RWPE1 (cell line): ENCODE data around the gene PCDH7.
A peak's percentile ranks its signal among the peaks of the same experiment; 100 is the strongest.

Source experiments
- CTCF ChIA-PET: fragments of 350-600 bp; sonication (Branson Sonifier 250); formaldehyde crosslinking; extraction: SDS; loops from one replicate; lab custom pipeline; 2021; lab: Yijun Ruan, JAX
- POLR2A ChIA-PET: fragments of 400-600 bp; formaldehyde crosslinking; extraction: SDS; loops from one replicate; lab custom pipeline; 2020; ENCODE audit warnings: antibody characterized with exemption; ENCODE audit not compliant: low non-redundant PET; lab: Yijun Ruan, JAX
- DNase-seq: peaks from one replicate; pipeline ENCODE4 v3.0.0; 2012; ENCODE audit warnings: low spot score
- H3K27ac ChIP-seq: fragments of 450-650 bp; 2 replicates; pipeline ENCODE4 v1.5.1; 2017
- TF ChIP-seq, protein P1 (sequence below): fragments of 450-650 bp; conservative IDR thresholded peaks from 2 replicates; pipeline ENCODE4 v1.5.1; 2017; ENCODE audit warnings: low read depth, mild to moderate bottlenecking

The PCDH7 gene

GRCh38 chr4:30744957-30745640 is 24.9 kb downstream of the PCDH7 start:
- POLR2A ChIA-PET = no interaction called here
- no peak for DNase-seq
- TF ChIP-seq, protein P1, sequence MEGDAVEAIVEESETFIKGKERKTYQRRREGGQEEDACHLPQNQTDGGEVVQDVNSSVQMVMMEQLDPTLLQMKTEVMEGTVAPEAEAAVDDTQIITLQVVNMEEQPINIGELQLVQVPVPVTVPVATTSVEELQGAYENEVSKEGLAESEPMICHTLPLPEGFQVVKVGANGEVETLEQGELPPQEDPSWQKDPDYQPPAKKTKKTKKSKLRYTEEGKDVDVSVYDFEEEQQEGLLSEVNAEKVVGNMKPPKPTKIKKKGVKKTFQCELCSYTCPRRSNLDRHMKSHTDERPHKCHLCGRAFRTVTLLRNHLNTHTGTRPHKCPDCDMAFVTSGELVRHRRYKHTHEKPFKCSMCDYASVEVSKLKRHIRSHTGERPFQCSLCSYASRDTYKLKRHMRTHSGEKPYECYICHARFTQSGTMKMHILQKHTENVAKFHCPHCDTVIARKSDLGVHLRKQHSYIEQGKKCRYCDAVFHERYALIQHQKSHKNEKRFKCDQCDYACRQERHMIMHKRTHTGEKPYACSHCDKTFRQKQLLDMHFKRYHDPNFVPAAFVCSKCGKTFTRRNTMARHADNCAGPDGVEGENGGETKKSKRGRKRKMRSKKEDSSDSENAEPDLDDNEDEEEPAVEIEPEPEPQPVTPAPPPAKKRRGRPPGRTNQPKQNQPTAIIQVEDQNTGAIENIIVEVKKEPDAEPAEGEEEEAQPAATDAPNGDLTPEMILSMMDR = no peak
- CTCF ChIA-PET = interaction anchor here (0.6 to 1.1 kb wide), 2 partner anchors 300 to 451 kb away, joined by 4 read pairs; no protein-coding TSS in a partner anchor
- no peak overlapping the region for H3K27ac ChIP-seq

- TF ChIP-seq, protein P1 = no peak
- no peak overlapping the region for H3K27ac ChIP-seq
- POLR2A ChIA-PET = no interaction called here
- no peak for DNase-seq
- CTCF ChIA-PET = no interaction called here
Measured at GRCh38 chr4:30746735-30747134, 26.6 kb downstream of the PCDH7 start.

- ChIA-PET CTCF (interaction anchor here (0.6 kb wide), 1 partner anchor 210 kb away, joined by 5 read pairs; no protein-coding TSS in a partner anchor), POLR2A (no interaction called here)
- no peak overlapping the region for H3K27ac ChIP-seq
- TF ChIP-seq, protein P1 = no peak
- peak; percentile 67 for DNase-seq
Measured at GRCh38 chr4:30753316-30753715, 33.1 kb downstream of the PCDH7 start.

- POLR2A ChIA-PET = no interaction called here
- TF ChIP-seq, protein P1 = no peak
- CTCF ChIA-PET = interaction anchor here (0.6 kb wide), 2 partner anchors 210 to 548 kb away, joined by 3 to 5 read pairs; no protein-coding TSS in a partner anchor
- no peak overlapping the region for H3K27ac ChIP-seq
- peak; percentile 24 for DNase-seq
Measured at GRCh38 chr4:30754021-30754420, 33.9 kb downstream of the PCDH7 start.

GRCh38 chr4:30755346-30755745 is 35.2 kb downstream of the PCDH7 start:
- no peak overlapping the region for H3K27ac ChIP-seq
- no peak for DNase-seq
- CTCF ChIA-PET = no interaction called here
- TF ChIP-seq, protein P1 = no peak
- POLR2A ChIA-PET = no interaction called here

- ChIA-PET POLR2A (interaction anchor here (0.6 kb wide), 1 partner anchor 13 kb away, joined by 3 read pairs; no protein-coding TSS in a partner anchor), CTCF (interaction anchor here (1.0 kb wide), 1 partner anchor 34 kb away, joined by 3 read pairs; no protein-coding TSS in a partner anchor)
- DNase-seq = peak; percentile 15
Measured at GRCh38 chr4:30756553-30756952, 36.4 kb downstream of the PCDH7 start.

More at GRCh38 chr4:30756553-30756952, 36.4 kb downstream of the PCDH7 start:
- no peak overlapping the region for H3K27ac ChIP-seq
- TF ChIP-seq, protein P1 = no peak
